ENCODE data around the gene TTC33.
A peak's percentile ranks its signal among the peaks of the same experiment; 100 is the strongest.

TTC33 gene

GRCh38 chr5:40685976-40686486 lies 69.7 kb downstream of the TTC33 start:
- no peaks in the 10 kb centered on the region for H3K36me3 ChIP-seq (ENCODE audit: insufficient read depth, low read length)
- no peaks in the 10 kb centered on the region for H3K9me3 ChIP-seq (ENCODE audit: control insufficient read depth, insufficient read depth, low read length)
- peaks cover 9% of the 10 kb centered on the region; the same call in 1 of the 2 replicates for H3K4me1 ChIP-seq (ENCODE audit: insufficient read depth, low read length)
- H3K9ac ChIP-seq (ENCODE audit: low read depth, low read length): no peak overlapping the region

DNA sequence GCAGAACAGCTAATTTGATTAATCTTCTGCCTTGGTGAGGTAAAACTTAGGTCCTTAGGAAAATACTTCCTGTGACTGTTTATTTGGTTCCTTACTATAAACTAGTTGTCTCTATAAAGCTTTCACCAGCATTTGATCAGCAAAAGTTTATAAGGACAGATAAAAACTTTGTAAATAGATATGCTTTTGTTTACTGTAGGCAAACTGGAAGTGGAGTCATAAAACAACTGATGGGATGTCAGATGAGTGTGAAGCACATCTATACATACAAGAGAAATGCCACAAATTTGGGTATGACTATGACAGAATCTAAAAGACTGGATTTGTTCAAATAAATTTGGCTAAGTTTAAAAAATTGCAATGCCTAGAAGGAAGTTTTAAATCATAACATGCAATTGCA lies 70.6 kb downstream of the TTC33 start:
- Histone ChIP-seq H3K4me1 (ENCODE audit: insufficient read depth, low read length) (peaks cover 9% of the 10 kb centered on the region; the same call in 1 of the 2 replicates), H3K9me3 (ENCODE audit: control insufficient read depth, insufficient read depth, low read length) (no peaks in the 10 kb centered on the region), H3K9ac (ENCODE audit: low read depth, low read length) (no peak overlapping the region), H3K36me3 (ENCODE audit: insufficient read depth, low read length) (no peaks in the 10 kb centered on the region)

- Histone ChIP-seq H3K4me1 (ENCODE audit: insufficient read depth, low read length) (peaks cover 5% of the 10 kb centered on the region; the same call in 1 of the 2 replicates), H3K9ac (ENCODE audit: low read depth, low read length) (no peak overlapping the region), H3K9me3 (ENCODE audit: control insufficient read depth, insufficient read depth, low read length) (no peaks in the 10 kb centered on the region), H3K36me3 (ENCODE audit: insufficient read depth, low read length) (no peaks in the 10 kb centered on the region)
Observed at GRCh38 chr5:40683305-40683704, 72.5 kb downstream of the TTC33 start.

GRCh38 chr5:40682154-40683017 lies 73.4 kb downstream of the TTC33 start:
- H3K36me3 ChIP-seq (ENCODE audit: insufficient read depth, low read length): no peaks in the 10 kb centered on the region
- no peak overlapping the region for H3K9ac ChIP-seq (ENCODE audit: low read depth, low read length)
- no peaks in the 10 kb centered on the region for H3K9me3 ChIP-seq (ENCODE audit: control insufficient read depth, insufficient read depth, low read length)
- peaks cover 12% of the 10 kb centered on the region; the same call in 1 of the 2 replicates for H3K4me1 ChIP-seq (ENCODE audit: insufficient read depth, low read length)

DNA sequence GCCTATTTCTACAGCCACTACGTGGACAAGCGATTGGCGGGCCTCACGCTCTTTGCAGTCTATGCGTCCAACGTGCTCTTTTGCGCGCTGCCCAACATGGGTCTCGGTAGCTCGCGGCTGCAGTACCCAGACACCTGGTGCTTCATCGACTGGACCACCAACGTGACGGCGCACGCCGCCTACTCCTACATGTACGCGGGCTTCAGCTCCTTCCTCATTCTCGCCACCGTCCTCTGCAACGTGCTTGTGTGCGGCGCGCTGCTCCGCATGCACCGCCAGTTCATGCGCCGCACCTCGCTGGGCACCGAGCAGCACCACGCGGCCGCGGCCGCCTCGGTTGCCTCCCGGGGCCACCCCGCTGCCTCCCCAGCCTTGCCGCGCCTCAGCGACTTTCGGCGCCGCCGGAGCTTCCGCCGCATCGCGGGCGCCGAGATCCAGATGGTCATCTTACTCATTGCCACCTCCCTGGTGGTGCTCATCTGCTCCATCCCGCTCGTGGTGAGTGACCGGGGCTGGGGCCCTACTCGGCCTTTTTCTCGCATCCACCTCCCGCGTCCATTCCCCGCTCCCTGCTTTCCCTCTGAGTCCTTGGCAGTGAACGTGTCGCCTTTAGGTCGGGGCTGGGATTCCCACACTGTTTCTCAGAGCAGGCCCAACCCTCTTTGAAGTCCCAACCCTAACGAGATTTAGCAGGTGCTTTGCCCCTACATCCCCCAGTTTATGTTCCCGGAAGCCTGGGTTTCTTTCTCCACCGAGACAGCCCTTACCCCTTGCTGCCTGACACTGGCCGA lies 74.2 kb downstream of the TTC33 start:
- Histone ChIP-seq H3K9me3 (ENCODE audit: control insufficient read depth, insufficient read depth, low read length) (no peaks in the 10 kb centered on the region), H3K9ac (ENCODE audit: low read depth, low read length) (no peak overlapping the region), H3K4me1 (ENCODE audit: insufficient read depth, low read length) (peaks cover 20% of the 10 kb centered on the region), H3K36me3 (ENCODE audit: insufficient read depth, low read length) (no peaks in the 10 kb centered on the region)

- Histone ChIP-seq H3K9ac (ENCODE audit: low read depth, low read length) (peak overlapping the region; percentile 93; the same call in 1 of the 2 replicates), H3K9me3 (ENCODE audit: control insufficient read depth, insufficient read depth, low read length) (no peaks in the 10 kb centered on the region)
Observed at GRCh38 chr5:40680741-40681362, 74.9 kb downstream of the TTC33 start.

DNA sequence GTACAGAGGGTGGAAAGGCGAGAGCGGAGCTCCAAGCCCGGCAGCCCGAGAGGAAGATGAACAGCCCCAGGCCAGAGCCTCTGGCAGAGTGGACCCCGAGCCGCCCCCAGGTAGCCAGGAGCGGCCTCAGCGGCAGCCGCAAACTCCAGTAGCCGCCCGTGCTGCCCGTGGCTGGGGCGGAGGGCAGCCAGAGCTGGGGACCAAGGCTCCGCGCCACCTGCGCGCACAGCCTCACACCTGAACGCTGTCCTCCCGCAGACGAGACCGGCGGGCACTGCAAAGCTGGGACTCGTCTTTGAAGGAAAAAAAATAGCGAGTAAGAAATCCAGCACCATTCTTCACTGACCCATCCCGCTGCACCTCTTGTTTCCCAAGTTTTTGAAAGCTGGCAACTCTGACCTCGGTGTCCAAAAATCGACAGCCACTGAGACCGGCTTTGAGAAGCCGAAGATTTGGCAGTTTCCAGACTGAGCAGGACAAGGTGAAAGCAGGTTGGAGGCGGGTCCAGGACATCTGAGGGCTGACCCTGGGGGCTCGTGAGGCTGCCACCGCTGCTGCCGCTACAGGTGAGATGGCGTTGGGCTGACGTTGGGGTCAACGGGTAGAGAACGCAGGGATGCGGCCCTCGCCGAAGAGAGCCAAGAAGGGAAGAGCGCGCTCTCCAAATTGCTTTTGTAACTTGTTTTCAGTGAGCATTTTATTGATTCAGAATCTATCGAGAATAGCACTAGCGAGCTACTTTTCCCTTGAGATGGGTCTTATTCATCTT lies 75.7 kb downstream of the TTC33 start, which contains the start of gene PTGER4:
TSS of gene PTGER4 (plus strand) at position 3 of the 769 bp plus-strand sequence. CDS start 1,079 bp downstream, outside the sequence.
- Histone ChIP-seq H3K9ac (ENCODE audit: low read depth, low read length) (peak within 1 kb of the TSS; percentile 93), H3K4me1 (ENCODE audit: insufficient read depth, low read length) (peaks cover 22% of the 10 kb centered on the region), H3K36me3 (ENCODE audit: insufficient read depth, low read length) (no peaks in the 10 kb centered on the region), H3K9me3 (ENCODE audit: control insufficient read depth, insufficient read depth, low read length) (no peaks in the 10 kb centered on the region)

More at GRCh38 chr5:40680741-40681362, 74.9 kb downstream of the TTC33 start:
- H3K36me3 ChIP-seq (ENCODE audit: insufficient read depth, low read length): no peaks in the 10 kb centered on the region
- peaks cover 22% of the 10 kb centered on the region for H3K4me1 ChIP-seq (ENCODE audit: insufficient read depth, low read length)

- H3K9me3 ChIP-seq (ENCODE audit: control insufficient read depth, insufficient read depth, low read length): no peaks in the 10 kb centered on the region
- peak overlapping the region; percentile 93 for H3K9ac ChIP-seq (ENCODE audit: low read depth, low read length)
- peaks cover 22% of the 10 kb centered on the region for H3K4me1 ChIP-seq (ENCODE audit: insufficient read depth, low read length)
- H3K36me3 ChIP-seq (ENCODE audit: insufficient read depth, low read length): no peaks in the 10 kb centered on the region
Observed at GRCh38 chr5:40679148-40679912, 76.4 kb downstream of the TTC33 start.

- peak overlapping the region; percentile 81 for H3K9ac ChIP-seq (ENCODE audit: low read depth, low read length)
- H3K9me3 ChIP-seq (ENCODE audit: control insufficient read depth, insufficient read depth, low read length): no peaks in the 10 kb centered on the region
Observed at GRCh38 chr5:40678460-40679147, 77.2 kb downstream of the TTC33 start.

GRCh38 chr5:40678026-40678425 lies 77.7 kb downstream of the TTC33 start:
- Histone ChIP-seq H3K36me3 (ENCODE audit: insufficient read depth, low read length) (no peaks in the 10 kb centered on the region), H3K9me3 (ENCODE audit: control insufficient read depth, insufficient read depth, low read length) (no peaks in the 10 kb centered on the region), H3K4me1 (ENCODE audit: insufficient read depth, low read length) (peaks cover 22% of the 10 kb centered on the region), H3K9ac (ENCODE audit: low read depth, low read length) (no peak overlapping the region)

More at GRCh38 chr5:40678460-40679147, 77.2 kb downstream of the TTC33 start:
- Histone ChIP-seq H3K36me3 (ENCODE audit: insufficient read depth, low read length) (no peaks in the 10 kb centered on the region), H3K4me1 (ENCODE audit: insufficient read depth, low read length) (peaks cover 22% of the 10 kb centered on the region)

- H3K9ac ChIP-seq (ENCODE audit: low read depth, low read length): no peak overlapping the region
- no peaks in the 10 kb centered on the region for H3K9me3 ChIP-seq (ENCODE audit: control insufficient read depth, insufficient read depth, low read length)
- peaks cover 22% of the 10 kb centered on the region for H3K4me1 ChIP-seq (ENCODE audit: insufficient read depth, low read length)
- no peaks in the 10 kb centered on the region for H3K36me3 ChIP-seq (ENCODE audit: insufficient read depth, low read length)
Observed at GRCh38 chr5:40677456-40677855, 78.3 kb downstream of the TTC33 start.

GRCh38 chr5:40676613-40677343 lies 79.0 kb downstream of the TTC33 start:
- H3K9me3 ChIP-seq (ENCODE audit: control insufficient read depth, insufficient read depth, low read length): no peaks in the 10 kb centered on the region
- H3K4me1 ChIP-seq (ENCODE audit: insufficient read depth, low read length): peaks cover 22% of the 10 kb centered on the region
- no peak overlapping the region for H3K9ac ChIP-seq (ENCODE audit: low read depth, low read length)
- no peaks in the 10 kb centered on the region for H3K36me3 ChIP-seq (ENCODE audit: insufficient read depth, low read length)
